Lower lobe of right lung (tissue), 2 donors: ENCODE measurements around the gene VAPB. TPM values are rescaled to one million over a fixed set of nuclear protein-coding genes. Genes with fewer than 3 reads are reported as not detected.

Experiments used
- ATAC-seq, 2 donors: fragments of 200-7000 bp; cut with Tn5 transposase; one replicate each; pipeline ENCODE4 v1.9.1; 2020 to 2022; ENCODE audit warnings: mild to moderate bottlenecking in 2 of 2, moderate library complexity in 2 of 2
- DNase-seq: peaks from one replicate; pipeline ENCODE4 v3.0.0-alpha.2; 2020
- H3K27ac ChIP-seq: fragments of 200-600 bp; one replicate; pipeline ENCODE4 v1.8.0; 2022
- H3K27me3 ChIP-seq: fragments of 200-600 bp; one replicate; pipeline ENCODE4 v1.8.0; 2022; ENCODE audit warnings: low read depth
- H3K36me3 ChIP-seq: fragments of 200-600 bp; one replicate; pipeline ENCODE4 v1.8.0; 2022; ENCODE audit warnings: mild to moderate bottlenecking
- H3K4me1 ChIP-seq: fragments of 200-600 bp; one replicate; pipeline ENCODE4 v1.8.0; 2022
- H3K4me3 ChIP-seq: fragments of 200-600 bp; one replicate; pipeline ENCODE4 v1.8.0; 2022; ENCODE audit warnings: mild to moderate bottlenecking
- H3K9me3 ChIP-seq: fragments of 200-600 bp; one replicate; pipeline ENCODE4 v1.8.0; 2022
- intact Hi-C: fragments of 100-400 bp; cut with DNase I; formaldehyde crosslinking; loops from one replicate; pipeline ENCODE4 v1.11.0; 2022
- long read RNA-seq: library from polyadenylated mRNA; unstranded; transcript quantifications from one replicate; pipeline ENCODE4 v2.0.0, GENCODE V29; 2021
- total RNA-seq: library from RNA; stranded (reverse); fragmentation: NEBNext Ultra II Directional; extraction: Animal tissue kit (Norgen Biotek cat#: 25700); gene quantifications from one replicate; pipeline ENCODE4 v1.2.1, GENCODE V29; 2021
- TF ChIP-seq, protein P1 (sequence below): fragments of 200-600 bp; IDR thresholded peaks from one replicate; pipeline ENCODE4 v1.8.0; 2022; ENCODE audit warnings: antibody characterized with exemption, mild to moderate bottlenecking
- donor health status: DM: no; HTN: yes; CAD: no; lungs with severe emphysema.

The VAPB gene
- total RNA-seq = 44.5 TPM
- long read RNA-seq, full-length matches to known transcripts = 60 of 78 reads
- long read RNA-seq, partial matches to known transcripts = 3 of 78 reads
- long read RNA-seq, other reads (novel, unspliced or antisense) = 15 of 78 reads

DNA sequence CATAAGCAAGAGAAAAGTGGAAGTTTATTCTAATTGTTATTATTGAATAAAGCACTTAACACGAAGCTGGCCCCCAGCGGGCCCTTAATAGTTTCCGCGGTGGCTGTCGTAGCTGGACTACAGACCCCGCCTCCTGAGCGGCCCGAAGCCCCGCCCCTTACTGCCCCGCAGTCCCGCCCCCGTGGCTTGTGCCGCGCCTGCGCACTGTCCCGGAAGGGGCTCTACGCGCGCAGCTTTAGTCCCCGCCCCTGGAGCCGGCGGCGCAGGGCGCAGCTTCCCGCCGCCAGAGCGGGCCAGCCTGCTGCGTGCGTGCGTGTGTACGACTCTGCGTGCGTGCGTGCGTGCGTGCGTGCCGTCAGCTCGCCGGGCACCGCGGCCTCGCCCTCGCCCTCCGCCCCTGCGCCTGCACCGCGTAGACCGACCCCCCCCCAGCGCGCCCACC is at the start of gene VAPB:
Gene VAPB, plus strand, starts transcription at position 348 of the 442 bp plus-strand sequence. CDS start 231 bp downstream, outside the sequence.
- intact Hi-C loops = no loop called here
- no peaks in the 10 kb centered on the region for H3K27me3 ChIP-seq
- H3K36me3 ChIP-seq = peaks cover 9% of the 10 kb centered on the region
- H3K27ac ChIP-seq = peak within 1 kb of the TSS; percentile 95
- TF ChIP-seq, protein P1, sequence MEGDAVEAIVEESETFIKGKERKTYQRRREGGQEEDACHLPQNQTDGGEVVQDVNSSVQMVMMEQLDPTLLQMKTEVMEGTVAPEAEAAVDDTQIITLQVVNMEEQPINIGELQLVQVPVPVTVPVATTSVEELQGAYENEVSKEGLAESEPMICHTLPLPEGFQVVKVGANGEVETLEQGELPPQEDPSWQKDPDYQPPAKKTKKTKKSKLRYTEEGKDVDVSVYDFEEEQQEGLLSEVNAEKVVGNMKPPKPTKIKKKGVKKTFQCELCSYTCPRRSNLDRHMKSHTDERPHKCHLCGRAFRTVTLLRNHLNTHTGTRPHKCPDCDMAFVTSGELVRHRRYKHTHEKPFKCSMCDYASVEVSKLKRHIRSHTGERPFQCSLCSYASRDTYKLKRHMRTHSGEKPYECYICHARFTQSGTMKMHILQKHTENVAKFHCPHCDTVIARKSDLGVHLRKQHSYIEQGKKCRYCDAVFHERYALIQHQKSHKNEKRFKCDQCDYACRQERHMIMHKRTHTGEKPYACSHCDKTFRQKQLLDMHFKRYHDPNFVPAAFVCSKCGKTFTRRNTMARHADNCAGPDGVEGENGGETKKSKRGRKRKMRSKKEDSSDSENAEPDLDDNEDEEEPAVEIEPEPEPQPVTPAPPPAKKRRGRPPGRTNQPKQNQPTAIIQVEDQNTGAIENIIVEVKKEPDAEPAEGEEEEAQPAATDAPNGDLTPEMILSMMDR = no peak
- H3K9me3 ChIP-seq = no peaks in the 10 kb centered on the region
- peak within 1 kb of the TSS; percentile 87 for H3K4me3 ChIP-seq
- peaks cover 31% of the 10 kb centered on the region for H3K4me1 ChIP-seq
- DNase-seq (peak; percentile 96), ATAC-seq (peak; percentile 99 to 100)

- no peak for ATAC-seq
- Histone ChIP-seq H3K9me3 (no peaks in the 10 kb centered on the region), H3K4me1 (peaks cover 6% of the 10 kb centered on the region), H3K27ac (no peak overlapping the region), H3K27me3 (no peaks in the 10 kb centered on the region), H3K4me3 (no peak overlapping the region), H3K36me3 (peaks cover 9% of the 10 kb centered on the region)
- intact Hi-C loops = no loop called here
- TF ChIP-seq, protein P1 = no peak
- no peak for DNase-seq
Measured at GRCh38 chr20:58339741-58340140, 49.3 kb upstream of the VAPB start.

DNA sequence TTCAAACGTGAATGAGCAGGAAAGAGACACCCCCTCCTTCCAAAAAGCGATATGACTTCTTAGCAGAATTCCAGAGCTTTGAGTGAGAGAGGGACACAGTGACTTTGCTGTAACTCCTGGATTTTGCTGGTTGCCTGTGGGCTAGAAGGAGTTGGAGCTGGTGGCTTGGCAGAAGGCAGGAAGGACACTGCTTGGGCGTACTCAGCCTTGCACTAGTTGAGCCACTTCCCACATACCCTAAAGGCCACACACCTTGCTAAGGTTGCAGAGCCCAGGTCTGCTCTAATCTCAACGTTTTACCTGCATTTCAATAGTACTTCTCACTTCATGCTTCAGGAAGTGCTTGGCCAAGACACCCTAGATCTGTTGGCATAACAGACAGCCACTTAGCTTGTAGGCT is 48.9 kb upstream of the VAPB start:
- TF ChIP-seq, protein P1 = no peak
- DNase-seq (no peak), ATAC-seq (no peak)
- no peak overlapping the region for H3K4me3 ChIP-seq
- intact Hi-C loops = no loop called here
- peaks cover 13% of the 10 kb centered on the region for H3K36me3 ChIP-seq
- H3K27me3 ChIP-seq = no peaks in the 10 kb centered on the region
- H3K4me1 ChIP-seq = peaks cover 6% of the 10 kb centered on the region
- H3K27ac ChIP-seq = no peak overlapping the region
- H3K9me3 ChIP-seq = no peaks in the 10 kb centered on the region

- no peak for ATAC-seq
- Histone ChIP-seq H3K4me1 (peaks cover 6% of the 10 kb centered on the region), H3K4me3 (no peak overlapping the region), H3K27me3 (no peaks in the 10 kb centered on the region), H3K27ac (no peak overlapping the region), H3K36me3 (peaks cover 20% of the 10 kb centered on the region), H3K9me3 (no peaks in the 10 kb centered on the region)
- TF ChIP-seq, protein P1 = no peak
- DNase-seq = no peak
- intact Hi-C loops = no loop called here
Measured at GRCh38 chr20:58340853-58341252, 48.2 kb upstream of the VAPB start.

DNA sequence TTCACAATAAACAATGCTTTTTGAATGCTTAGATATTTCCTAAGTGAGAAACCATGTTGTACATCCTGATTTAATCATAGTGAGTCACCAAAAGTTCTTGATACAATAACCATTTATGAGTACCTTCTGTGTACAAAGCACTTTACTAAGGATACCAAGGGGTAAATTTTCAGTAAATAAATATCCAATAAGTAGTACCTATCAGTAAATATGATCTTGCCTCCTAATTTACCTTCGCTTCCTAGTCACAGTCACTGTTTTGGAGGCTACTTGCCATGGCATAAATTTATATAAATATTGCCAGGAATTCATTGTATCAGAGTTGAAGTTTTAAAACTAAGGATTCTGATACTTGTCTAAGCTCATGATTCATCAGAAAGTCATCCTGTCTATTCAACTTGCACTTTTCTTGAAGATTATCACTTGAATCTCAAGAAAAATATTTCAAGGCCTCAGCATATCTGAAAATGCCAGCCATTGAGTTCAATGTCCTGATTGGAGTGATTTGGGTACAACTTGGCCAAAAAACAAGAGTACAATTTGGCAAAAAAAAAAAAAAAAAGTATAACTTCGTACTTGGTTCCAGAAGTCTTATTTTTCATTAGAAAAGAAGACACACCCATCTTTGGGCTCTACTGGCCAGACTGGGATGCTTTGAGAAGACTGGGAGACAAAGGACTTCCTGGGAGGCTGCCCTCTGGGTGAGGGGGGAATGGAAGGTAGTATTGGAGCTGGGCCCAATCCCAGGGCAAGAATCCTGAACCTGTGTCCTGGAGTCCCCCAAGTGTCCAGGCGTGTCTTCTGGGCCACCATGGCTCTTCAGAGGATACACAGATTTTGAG is 46.7 kb upstream of the VAPB start:
- intact Hi-C loops = no loop called here

More for the DNA sequence above, 46.7 kb upstream of the VAPB start:
- ATAC-seq = no peak
- Histone ChIP-seq H3K9me3 (no peaks in the 10 kb centered on the region), H3K36me3 (peaks cover 31% of the 10 kb centered on the region), H3K4me1 (peaks cover 6% of the 10 kb centered on the region), H3K27me3 (no peaks in the 10 kb centered on the region), H3K27ac (no peak overlapping the region), H3K4me3 (no peak overlapping the region)
- no peak for DNase-seq
- TF ChIP-seq, protein P1 = no peak
